Fibroblast of lung (primary cell): ENCODE results near the gene C1QL3.

Experiments
- EZH2 ChIP-seq: IDR thresholded peaks from 2 replicates; pipeline ENCODE4 v1.5.1; 2012; ENCODE audit warnings: low read length, control low read depth, mild to moderate bottlenecking; ENCODE audit errors: missing control alignments
- TF ChIP-seq, protein P1 (sequence below), 2 donors: IDR thresholded peaks in 1 of 2; conservative IDR thresholded peaks in 1 of 2; 1 replicate in 1 of 2; 2 replicates in 1 of 2; pipeline ENCODE4 v1.5.1; 2011 to 2012; ENCODE audit warnings: low read length in 2 of 2, control low read depth in 1 of 2, inconsistent platforms in 1 of 2, low read depth in 1 of 2, mild to moderate bottlenecking in 1 of 2

DNA sequence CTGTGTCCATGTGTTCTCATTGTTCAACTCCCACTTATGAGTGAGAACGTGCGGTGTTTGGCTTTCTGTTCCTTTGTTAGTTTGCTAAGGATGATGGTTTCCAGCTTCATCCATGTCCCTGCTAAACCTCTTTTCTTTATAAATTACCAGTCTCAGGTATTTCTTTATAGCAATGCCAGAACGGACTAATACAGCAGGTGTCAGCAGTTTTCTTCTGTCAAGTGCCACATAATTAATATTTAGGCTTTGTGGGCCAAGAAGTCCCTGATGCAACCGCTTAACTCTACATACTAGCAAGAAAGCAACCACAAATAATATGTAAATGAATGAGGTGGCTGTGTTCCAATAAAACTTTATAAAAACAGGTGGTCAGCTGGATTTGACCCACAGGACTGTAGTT, 26.3 kb upstream of the C1QL3 start:
- TF ChIP-seq, protein P1, sequence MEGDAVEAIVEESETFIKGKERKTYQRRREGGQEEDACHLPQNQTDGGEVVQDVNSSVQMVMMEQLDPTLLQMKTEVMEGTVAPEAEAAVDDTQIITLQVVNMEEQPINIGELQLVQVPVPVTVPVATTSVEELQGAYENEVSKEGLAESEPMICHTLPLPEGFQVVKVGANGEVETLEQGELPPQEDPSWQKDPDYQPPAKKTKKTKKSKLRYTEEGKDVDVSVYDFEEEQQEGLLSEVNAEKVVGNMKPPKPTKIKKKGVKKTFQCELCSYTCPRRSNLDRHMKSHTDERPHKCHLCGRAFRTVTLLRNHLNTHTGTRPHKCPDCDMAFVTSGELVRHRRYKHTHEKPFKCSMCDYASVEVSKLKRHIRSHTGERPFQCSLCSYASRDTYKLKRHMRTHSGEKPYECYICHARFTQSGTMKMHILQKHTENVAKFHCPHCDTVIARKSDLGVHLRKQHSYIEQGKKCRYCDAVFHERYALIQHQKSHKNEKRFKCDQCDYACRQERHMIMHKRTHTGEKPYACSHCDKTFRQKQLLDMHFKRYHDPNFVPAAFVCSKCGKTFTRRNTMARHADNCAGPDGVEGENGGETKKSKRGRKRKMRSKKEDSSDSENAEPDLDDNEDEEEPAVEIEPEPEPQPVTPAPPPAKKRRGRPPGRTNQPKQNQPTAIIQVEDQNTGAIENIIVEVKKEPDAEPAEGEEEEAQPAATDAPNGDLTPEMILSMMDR (conservative IDR thresholded peaks at IDR 0.05 in 1 of 2, IDR thresholded peaks at IDR 0.05 in 1 of 2; ENCODE audit: low read depth in 1 of 2, low read length in 2 of 2): no peak
- no peak for TF ChIP-seq EZH2
